ENCODE data around the gene RPS6KB2.
"Not testable (repeated sequence)": the region's sequence is repeated elsewhere in the genome, so short reads cannot be mapped to it uniquely, and the experiment has no call there.

RPS6KB2 gene

DNA sequence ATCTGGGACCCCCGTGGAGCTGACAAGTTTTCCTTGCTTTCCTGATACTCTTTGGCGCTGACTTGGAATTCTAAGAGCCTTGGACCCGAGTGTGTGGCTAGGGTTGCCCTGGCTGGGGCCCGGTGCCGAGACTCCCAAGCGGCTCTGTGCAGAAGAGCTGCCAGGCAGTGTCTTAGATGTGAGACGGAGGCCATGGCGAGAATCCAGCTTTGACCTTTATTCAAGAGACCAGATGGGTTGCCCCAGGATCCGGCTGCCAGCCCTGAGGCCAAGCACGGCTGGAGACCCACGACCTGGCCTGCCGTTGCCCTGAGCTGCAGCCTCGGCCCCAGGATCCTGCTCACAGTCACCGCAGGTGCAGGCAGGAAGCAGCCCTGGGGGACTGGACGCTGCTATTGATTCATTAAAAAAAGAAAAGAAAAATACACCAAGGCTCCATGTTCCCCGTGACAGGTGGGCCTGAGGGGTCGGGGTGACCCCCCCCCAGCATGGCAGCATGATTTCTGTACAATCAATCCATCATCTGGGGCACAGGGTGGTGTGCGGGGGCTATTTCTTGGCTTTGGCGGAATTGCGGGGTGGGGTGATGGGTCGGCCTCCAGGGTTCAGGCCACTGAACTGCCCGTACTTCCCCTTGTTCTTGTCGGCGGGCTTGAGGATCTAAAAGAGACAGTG, 30.2 kb upstream of the RPS6KB2 start:
- DNase-seq, result no peak

DNA sequence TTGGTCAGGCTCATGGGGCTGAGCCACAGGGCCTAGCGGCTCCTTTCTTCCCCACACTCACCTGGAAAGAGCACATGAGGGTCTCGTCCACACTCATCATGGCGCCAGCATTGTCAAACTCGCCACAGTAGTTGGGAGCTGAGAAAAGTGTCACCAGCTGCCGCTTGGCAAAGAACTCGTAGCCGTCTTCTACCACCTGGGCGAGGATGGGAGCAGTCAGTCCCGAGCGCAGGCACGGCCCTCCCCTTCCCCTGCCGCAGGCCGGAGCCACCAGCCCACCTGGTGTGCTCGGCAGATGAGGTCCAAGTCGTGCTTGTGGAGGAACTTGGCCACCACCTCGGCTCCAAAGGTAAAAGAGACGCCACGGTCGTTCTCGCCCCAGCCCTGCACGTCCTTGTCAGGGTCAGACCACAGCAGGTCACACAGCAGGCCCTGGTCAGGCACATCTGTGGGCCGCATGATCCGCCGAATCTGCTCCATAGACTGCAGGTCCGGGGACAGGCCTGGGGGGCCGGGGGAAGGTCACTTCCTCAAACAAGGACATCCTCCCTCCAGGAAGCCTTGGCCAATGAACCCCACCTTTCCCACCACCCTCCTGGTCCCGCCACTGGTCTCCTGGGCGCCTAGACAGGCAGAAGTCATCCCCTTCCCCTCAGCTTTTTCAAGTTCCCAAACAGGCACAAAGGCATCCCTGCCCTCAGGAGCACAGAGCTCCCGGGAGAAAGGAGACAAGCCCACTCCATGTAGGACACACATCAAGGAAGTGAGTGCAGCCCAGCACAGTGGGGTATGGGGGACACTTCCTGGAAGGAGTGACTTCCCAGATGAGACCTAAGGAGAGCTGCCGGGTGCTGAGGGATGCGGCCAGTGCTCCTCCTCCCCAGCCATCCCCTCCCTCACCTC, 29.4 kb upstream of the RPS6KB2 start:
- no peak for DNase-seq

DNA sequence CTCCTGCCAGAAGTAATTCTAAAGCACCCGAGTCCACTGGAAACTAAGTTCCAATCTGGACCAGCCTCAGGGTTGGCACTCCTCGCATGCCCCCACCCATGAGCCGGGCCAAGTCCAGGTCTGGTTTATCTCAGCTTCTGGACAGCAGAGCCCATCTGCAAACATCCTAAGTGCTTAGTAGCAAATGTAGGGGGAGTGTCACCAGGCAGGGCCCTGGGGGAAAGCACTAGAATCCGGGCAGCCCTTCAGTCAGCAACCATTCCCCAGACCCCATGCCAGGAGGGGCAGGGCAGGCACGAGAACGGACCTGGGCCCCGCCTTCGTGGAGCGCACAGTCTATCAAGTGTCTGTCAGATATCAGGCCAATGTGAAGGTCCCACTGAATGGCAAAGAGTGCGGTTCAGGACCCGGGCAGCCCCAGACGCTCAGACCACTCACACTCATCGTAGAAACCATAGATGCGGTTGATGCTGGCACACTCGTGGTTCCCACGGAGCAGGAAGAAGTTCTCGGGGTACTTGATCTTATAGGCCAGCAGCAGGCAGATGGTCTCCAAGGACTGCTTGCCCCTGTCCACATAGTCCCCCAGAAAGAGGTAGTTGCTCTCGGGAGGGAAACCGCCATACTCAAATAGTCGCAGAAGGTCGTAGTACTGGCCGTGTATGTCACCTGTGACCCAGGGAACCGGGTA, 27.9 kb upstream of the RPS6KB2 start:
- no peak for DNase-seq

DNA sequence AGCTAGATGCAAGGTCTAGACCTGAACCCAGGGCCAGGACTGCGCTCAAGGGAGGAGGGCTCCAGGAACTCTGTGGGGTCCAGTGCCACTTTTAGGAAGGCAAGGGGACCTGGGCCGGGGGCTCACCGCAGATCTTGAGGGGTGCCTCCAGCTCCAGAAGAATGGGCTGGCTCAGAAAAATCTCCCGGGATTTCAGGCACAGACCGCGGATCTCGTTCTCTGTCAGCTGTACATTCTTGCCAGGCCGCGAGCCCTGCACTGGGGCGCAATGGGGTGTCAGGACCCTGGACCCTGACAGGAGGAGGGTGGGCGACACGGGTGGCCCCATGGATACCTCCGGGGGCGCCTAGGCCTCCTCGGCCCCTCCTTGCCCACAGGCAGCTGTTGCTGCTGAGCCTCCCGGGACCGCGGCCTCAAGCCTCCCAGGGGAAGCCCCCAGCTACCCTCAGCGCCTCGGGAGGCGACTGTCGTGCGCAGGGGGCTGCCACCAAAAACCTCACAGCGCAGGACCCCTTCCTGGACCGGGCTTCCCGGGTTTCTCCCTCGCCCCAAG, 27.3 kb upstream of the RPS6KB2 start:
- no peak for DNase-seq

DNA sequence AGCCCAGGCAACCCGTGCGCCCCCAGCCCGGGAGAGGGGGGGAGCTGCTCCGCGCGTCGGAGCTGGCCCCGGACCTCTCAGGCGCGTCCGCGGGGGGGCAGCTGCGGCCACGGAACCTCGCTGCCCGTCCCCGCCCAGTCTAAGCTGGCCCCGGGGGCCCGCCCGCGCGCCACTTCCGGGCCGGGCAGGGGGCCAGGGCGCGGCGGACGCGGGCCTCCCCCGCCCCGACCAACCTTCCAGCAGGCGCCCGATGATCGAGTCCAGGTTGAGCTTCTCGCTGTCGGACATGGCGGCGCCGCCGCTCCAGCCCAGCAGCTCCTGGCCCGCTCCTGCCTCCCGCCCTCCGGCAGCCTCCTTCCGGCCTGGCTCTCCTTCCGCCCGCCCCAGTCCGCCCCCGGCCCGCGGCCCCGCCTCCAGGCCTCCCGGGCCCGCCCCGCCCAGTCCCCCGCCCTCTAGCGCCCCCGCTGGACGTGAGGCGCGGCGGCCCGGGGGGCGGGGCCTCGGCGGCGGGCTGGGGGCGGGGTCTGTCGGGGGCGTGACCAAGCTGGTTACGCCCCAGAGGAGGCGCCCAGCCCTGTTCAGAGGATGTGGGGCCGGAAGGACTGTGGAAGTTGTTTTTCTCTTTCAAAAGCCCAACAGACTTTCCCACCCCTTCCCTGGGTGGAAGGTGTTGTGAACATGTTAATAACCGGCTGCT, 26.7 kb upstream of the RPS6KB2 start, which contains the start of gene PPP1CA:
TSS of gene PPP1CA (minus strand) at position 364 of the 697 bp plus-strand sequence. CDS start at position 288, 76 bp downstream.
- peak; percentile 78 to 79 for DNase-seq

DNA sequence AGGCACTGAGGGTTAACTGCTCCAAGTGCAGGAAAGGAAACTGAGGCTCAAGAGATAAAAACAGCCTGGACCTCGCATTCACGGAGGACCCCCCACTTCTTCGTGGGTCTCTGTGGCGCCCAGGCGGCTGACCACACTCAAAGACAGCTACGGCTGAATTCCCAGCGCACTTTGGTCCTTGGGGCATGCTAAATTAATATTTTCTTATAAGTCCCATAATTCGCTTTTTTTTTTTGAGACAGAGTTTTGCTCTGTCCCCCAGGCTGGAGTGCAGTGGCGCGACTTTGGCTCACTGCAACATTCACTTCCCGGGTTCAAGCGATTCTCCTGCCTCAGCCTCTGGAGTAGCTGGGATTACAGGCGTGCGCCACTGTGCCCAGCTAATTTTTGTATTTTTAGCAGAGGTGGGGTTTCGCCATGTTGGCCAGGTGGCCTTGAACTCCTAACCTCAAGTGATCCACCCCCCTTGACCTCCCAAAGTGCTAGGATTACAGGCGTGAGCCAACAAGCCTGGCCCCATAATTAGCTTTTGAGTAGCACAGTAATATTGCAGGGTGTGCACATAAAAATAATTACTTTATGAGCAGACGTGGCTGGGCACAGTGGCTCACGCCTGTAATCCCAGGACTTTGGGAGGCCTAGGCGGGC, 26.0 kb upstream of the RPS6KB2 start:
- DNase-seq, result not testable (repeated sequence)

DNA sequence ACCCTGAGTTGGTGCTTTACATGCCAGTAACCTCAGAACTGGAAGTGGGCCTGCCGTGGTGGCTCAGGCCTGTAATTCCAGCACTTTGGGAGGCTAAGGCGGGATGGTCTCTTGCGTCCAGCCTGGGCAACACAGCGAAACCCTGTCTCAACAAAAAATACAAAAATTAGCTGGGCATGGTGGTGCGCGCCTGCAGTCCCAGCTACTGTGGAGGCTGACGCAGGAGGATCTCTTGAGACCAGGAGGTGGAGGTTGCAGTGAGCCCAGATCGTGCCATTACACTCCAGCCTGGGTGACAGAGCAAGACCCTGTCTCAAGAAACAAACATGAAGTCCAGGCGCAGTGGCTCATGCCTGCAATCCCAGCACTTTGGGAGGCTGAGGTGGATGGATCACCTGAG, 25.2 kb upstream of the RPS6KB2 start:
- not testable (repeated sequence) for DNase-seq

DNA sequence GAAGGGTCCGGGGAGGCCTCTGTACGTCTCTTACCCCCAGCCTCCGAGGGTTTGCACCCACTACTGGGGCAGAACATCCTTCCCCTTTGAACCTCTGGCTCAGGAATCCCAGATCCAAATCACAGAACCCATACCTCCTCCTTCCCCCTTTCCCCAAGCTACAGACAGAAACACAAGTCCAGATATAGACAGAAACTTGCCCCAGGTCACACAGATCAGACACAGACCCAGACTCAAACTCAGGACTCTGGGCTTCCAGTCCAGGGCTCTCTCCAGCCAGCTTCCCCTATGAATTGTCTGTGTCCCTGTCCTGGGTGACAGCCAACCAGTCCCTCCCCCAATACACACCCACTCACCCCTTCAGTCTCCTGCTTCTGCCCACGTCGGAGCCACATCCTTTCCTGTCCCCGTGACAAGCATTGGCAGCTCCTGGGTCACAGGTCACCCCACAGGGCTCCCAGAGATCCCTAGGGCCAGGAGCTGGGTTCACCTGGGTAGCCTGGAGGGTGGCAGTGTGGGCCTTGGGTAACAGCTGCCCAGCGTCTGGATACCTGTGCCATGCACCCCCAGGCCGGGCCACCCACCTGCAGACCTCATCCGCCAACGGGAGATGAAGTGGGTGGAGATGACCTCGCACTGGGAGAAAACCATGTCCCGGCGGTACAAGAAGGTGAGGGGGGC, 23.6 kb upstream of the RPS6KB2 start:
- no peak for DNase-seq

DNA sequence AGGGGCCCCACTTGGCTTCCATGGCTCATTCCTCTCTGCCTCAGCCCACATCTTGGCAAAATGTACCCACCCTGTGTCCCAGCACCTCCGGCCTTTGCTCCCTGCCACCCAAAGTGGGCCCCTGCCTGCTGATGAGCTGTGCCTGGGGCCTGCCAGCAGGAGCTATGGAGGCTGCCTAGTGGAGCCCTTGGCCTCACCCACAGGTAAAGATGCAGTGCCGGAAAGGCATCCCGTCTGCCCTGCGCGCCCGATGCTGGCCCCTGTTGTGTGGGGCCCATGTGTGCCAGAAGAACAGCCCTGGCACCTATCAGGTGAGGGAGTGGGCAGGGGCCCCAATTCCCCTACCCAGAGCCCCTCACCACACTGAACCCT, 23.1 kb upstream of the RPS6KB2 start:
- DNase-seq, result no peak

DNA sequence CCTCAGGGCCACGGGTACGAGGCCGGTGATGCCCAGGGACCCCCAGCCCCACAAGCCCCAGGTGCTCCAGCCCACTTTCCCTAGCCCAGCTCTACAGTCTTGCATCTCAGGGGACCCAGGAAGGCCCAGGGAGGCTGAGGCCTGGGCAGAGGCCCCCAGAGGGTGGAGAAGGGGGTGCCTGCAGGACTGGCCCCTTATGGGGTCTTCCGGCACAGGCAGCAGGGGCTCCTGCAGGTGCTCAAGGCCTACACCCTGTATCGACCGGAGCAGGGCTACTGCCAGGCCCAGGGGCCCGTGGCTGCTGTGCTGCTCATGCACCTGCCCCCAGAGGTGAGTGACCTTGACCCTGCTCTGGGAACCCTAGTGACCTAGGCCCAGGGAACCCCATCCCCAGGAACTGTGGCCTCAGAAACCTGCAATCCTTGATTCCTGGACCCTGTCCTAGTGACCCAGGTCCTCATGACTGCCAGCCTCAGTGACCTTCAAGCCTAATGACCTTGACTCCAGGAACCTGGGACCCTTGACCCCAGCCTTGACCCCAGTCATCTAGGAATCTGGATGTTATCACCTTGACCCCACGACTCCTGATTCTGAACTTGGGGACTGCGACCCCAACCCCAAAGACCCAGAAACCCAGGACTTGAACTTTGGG, 22.5 kb upstream of the RPS6KB2 start:
- no peak for DNase-seq

DNA sequence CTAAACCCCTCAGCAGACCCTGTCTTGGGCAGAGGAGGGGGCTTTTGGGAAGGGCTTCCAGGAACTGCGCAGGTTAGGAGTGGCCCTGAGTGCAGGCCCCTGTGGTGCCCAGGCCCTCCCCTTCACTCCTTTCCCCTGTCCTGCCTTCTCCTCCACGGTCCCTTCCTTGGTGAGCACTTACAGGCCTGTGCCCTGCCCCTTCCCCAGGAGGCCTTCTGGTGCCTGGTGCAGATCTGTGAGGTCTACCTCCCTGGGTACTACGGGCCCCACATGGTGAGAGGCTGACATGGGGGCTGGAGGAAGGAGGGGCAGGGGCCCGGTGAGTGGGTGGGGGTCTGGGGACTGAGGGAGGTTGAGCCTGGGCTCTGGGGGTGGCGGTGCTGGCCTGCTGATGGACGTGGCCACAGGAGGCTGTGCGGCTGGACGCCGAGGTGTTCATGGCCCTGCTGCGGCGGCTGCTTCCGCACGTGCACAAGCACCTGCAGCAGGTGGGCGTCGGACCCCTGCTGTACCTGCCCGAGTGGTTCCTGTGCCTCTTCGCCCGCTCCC, 21.8 kb upstream of the RPS6KB2 start:
- DNase-seq, result no peak

DNA sequence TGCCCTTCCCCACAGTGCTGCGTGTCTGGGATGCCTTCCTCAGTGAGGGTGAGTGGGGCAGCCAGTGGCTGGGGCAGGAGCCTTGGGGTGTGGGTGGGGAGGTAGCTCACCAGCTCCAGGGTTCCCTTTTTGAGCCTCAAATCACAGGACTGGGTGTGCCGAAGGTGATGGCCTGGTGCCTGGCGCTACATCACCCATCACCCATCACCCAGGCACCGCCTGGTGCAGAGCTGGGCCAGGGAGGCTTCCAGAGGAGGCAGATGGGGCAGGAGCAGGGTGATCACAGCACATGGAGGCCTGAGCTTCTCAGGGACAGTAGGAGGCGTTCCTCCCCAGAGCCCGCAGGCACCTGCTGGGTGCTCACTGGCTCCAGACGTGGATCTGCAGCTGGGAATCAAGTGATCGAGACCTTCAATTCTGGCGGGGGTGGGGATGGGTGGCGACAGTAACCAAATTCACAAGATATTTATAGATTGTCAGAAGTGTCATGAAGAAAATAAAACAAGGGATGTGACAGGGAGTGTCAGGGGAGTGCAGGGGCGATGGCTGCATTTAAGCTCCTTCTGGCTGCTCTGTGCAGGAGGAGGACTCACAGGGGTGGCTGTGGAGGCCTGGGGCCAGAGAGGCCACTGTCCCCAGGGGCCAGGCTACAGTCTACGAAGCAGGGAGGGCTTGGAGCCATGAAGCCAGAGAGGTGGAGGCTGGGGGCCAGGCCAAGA, 21.2 kb upstream of the RPS6KB2 start:
- no peak for DNase-seq

DNA sequence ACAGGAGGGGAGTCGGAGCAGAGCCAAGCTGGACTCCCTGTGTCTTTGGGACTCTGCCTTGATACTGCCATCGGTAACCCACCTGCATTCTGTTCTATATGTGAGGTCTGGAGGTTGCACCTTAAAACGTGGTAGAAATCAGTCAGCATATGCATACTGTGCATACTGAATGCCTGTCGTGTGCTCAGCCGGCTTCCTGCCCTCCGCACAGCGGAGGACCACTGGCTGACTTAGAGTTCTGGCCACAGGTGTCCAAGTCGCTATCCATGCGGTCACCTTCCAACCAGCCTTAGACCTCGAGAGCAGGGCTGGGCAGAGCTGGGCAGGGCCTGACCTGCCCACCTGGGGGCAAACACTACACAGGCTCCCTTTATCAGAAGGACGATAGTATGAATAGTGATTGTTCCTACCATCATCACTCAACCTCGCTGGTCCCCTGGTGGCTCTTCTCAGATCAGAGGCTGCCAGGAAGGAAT, 20.6 kb upstream of the RPS6KB2 start:
- no peak for DNase-seq

DNA sequence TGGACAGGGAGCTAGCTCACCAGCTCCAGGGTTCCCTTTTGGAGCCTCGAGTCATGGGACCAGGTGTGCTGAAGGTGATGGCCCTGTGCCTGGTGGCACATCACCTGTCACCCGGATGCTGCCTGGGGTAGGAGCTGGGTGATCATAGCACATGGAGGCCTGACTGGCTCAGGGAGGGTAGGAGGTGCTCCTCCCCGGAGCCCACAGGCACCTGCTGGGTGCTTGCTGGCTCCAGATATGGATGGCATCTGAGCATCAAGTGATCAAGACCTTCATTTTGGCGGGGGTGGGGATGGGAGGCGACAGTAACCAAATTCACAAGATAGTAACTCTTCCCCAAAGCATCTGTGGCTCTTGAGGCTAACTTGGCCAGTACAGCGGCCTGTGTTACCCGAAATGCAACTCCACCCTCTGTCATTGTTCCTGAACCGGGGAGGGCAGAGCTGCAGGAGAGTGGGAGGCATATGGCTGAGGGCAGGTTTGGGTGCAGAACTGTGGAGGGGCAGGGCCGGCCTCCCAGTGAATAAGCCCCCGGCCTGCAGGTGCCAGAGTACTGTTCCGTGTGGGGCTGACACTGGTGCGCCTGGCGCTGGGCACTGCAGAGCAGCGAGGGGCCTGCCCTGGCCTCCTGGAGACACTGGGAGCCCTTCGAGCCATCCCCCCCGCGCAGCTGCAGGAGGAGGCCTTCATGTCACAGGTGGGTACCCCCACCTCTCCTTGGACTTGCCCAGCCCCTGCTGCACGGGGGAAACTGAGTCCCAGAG, 19.7 kb upstream of the RPS6KB2 start:
- no peak for DNase-seq

DNA sequence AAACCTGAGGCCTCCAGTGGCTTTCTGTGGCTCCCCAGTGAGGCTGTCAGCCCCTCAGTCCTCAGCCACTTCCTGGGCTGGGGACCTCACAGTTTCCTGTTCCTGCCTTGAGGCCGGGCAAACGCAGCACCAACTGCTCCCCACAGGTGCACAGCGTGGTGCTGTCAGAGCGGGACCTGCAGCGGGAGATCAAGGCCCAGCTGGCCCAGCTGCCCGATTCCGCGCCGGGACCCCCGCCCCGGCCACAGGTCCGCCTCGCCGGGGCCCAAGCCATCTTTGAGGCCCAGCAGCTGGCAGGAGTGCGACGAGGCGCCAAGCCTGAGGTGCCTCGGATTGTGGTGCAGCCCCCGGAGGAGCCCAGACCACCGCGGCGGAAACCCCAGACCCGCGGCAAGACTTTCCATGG, 19.0 kb upstream of the RPS6KB2 start:
- no peak for DNase-seq

DNA sequence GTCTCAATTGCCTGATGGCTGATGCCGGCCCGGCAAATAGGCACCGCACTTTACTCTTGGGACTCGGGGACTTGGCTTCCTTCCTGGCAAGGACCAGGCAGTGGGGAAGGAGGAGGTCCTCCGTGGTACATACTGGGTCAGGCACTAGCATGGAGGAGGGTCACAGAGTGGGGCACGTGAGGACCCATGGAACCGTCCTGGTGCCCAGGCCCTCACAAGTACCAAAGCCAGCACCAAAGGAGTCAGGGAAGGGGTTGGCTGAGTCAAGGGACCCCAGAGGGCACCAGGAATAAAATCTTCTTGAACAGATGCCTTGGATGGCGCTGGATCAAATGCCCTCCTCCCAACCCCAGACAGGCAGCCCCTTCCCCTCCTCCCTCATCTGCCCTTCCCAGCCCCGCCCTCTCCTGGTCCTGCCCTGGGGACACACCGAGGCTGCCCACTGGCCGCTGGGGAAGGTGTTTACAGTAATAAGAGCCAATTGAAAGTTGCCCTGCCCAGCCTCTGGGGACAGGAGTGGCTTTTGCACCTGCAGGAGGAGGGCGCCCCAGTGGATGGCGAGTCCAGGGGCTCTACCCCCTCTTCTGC, 18.4 kb upstream of the RPS6KB2 start:
- peak; percentile 74 to 78 for DNase-seq

DNA sequence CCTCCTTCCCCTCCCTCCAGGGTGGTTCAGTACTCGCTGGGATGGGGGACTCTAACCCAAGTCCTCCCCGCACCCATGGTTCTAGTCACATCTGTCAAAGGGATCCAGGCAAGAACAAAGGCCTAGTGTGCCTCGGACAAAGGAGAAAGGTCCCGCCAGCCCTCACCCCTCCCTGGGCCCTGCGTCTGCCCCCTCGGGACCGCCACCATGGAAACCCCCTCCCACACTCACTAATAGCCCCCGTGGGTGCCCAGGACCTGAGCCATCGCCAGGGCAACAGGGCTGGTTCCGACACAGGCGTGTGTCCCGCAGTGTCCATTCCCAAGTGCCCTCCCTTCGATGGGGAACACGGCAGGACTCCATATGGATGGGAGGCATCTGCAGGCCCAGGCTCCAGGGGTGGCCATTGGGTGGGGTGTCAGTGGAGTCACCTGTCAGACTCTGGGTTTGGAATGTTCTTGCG, 17.9 kb upstream of the RPS6KB2 start:
- no peak for DNase-seq

DNA sequence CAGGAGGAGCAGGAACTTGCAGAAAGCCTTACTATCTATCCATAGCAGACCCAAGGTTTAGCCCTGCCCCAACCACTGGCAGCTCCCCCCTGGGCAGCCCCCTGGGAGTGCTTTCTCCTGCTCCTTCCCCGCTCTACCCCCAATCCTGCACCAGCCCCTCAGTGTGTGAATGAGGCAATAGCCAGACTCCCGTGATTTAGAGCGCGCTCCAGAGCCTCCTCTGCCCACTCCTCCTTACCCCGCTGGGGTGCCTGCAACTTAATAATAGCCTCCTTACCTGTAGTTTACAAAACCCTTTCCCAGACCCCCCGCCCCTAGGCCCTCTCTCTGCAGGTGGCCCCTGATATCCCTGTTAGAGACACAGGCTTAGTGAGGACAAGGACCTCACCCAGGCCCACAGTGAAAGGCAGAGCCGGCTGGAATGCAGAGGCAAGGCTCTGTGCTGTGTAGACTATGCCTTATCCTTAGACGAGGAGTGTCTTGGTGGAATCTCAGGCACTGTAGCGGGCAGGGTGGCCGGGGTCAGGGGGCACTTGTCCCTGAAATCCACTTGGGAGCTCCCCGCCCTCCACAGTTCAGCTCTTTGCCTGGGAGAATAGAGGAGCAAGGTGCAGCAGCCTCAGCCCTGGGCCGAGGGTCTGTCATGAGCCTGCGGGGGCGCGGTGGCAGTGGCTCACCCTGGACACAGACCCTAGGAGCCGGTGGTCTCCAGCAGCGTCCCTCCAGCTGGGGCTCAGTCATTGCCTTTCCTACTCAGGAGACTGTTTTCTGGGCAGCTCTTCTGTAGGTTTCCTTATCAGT, 17.1 kb upstream of the RPS6KB2 start:
- no peak for DNase-seq

All from NCI-H1930 (cell line).